Stimulated activated CD4-positive, alpha-beta T cell treated with anti-CD3 and anti-CD28 coated beads, TNF-alpha, amount 100 ng/mL, for 4 hours (primary cell): ENCODE results near the gene EFCAB3.
"Not testable (repeated sequence)": the region's sequence is repeated elsewhere in the genome, so short reads cannot be mapped to it uniquely, and the experiment has no call there.

ENCODE experiments used
- DNase-seq, 3 experiments: peaks; one replicate each; pipeline ENCODE4 v3.0.0-alpha.2; 2020; ENCODE audit warnings: low read depth in 3 of 3

The EFCAB3 gene

DNA sequence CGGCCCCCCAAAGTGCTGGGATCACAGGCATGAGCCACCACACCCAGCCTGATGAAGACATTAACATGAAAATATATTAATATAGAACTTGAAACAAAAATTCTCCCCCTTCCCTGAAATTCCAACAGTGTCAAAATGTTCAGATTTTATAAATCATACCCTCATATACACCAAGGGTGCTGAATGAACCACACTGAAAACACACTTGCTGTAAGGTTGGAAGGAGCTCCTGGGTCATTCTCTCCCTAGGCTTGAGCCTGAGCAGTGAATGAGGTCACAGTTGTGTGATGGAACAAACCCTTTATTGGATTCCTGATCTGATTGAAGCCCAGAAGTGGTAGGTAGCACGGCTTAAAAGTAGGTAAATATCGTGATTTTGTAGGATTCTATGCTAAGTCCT is at the start of gene EFCAB3:
Gene EFCAB3, plus strand, starts transcription at position 301 of the 400 bp plus-strand sequence. CDS start 2,427 bp downstream, outside the sequence.
- DNase-seq: no peak

DNA sequence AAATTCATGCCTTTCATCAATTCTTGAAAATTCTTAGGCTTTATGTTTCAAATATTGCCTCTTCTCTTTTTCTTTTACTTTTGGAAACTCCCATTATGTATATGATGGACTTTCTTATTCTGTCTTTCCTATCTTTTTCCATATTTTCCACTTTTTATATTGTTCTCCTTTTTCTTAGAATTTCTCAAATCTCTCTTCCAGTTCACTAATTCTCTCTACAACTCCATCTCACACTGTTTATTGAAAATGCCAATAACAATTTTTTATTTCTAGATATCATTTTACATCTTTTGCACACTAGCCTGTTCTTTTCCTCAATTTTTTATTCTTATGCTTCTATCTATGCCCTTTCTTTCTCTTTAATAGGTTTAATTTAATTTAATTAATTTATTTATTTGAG is 43.8 kb upstream of the EFCAB3 start:
- no peak for DNase-seq

DNA sequence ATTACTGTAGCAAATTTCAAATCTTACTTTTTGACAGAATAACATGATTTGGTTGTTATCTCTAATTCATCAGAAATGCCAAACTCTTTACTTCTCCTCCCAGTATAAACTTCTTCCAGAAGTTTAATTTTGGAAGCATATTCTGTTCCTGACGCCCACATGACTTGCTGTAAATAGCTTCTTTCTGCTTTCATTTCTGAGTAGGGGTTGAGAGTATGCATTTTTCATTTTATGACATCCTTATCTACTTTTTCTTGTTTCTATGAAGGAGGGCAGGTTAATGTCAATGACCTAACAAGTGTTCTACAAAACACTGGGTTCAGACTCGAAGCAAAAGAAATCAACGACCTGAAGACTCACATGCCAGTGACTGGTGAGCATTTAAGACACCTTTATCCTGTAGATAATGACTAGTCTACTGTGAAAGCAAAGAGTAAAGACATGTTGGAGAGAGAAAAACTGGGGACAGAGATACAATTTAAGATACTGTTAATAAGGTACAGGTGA is 36.5 kb upstream of the EFCAB3 start:
- DNase-seq: no peak

DNA sequence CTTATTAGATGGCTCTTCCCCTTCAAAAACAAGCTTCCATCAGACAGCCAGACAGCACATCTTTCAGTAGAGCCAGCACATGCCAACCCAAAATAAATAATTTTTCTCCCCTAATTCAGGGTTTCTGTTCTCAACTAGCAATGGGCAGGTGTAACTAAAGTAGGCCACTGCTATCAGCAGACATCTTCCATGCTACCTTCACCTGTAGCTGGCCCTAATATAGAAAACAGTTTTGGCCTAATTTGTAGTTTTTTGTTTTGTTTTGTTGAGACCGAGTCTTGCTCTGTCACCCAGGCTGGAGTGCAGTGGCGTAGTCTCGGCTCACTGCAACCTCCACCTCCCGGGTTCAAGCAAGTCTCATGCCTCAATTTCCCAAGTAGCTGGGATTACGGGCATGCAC is 29.2 kb upstream of the EFCAB3 start:
- no peak for DNase-seq

DNA sequence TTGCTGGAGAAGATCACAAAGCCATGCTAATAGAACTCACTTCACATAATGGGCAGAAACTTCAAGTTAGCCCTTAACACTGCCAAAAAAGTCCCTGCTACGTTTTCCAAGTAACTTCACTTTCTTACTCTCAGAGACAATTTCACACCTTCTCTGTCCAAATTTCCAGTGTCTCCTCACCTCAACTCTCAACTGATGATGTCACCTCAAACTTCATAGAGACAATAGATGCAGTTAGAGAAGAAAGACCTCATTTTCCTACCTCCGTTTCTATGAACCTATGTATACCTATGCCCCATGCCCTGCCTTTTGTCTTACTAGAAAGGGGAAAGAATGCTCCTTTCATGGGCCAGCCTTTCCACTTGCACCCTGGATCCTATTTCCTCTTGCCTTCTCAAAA is 14.2 kb upstream of the EFCAB3 start:
- DNase-seq: no peak

DNA sequence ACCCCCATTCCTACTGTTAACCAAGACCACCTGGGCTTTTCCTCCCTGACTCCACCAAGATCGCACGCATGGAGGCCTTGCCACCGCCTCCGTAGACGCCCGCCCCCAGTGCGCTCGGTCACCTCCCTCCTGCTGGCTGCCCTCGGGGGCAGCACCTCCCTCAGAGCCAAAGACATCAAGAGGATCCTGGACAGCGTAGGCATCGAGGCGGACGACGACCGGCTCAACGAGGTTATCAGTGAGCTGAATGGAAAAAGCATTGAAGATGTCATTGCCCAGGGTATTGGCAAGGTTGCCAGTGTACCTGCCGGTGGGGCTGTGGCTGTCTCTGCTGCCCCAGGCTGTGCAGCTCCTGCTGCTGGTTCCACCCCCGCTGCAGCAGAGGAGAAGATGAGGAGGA is 1.2 kb downstream of the EFCAB3 start:
- DNase-seq: no peak

DNA sequence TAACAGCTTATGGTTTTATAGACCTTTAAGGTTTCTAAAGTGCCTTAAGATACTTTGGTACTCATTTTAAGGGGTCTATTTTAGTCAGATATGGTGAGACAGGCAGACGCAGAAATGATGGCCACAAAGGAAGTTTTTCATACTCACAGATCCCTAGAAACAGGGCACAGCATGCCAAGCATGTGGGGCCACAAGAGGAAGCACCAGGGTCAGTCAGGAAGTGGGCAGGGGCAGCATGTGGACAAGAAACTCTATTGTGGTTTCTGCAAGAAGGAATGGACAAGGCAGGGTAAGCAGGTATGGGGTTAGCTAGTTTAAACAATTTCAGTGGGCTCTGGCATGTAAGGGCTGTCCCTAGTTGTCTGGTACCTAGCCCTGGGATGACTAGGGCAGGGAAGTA is 8.5 kb downstream of the EFCAB3 start:
- DNase-seq: no peak

DNA sequence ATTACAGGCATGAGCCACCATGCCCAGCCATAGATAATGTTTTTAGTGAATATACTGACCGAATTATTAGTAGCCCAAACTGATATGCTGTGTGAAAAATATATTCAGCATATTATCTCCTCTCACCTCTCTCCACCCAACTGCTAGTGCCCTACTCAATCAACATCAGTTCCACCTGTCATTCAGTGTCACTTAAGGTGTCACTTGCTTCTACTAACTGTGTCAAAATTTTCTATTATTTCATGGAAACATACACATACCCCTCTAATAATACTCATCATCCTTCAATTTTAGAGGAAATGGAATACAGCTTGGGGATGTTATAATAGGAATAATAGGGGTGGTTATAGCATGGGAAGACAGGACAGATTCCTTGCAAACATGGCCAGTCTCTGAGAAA is 12.6 kb downstream of the EFCAB3 start:
- DNase-seq: no peak

DNA sequence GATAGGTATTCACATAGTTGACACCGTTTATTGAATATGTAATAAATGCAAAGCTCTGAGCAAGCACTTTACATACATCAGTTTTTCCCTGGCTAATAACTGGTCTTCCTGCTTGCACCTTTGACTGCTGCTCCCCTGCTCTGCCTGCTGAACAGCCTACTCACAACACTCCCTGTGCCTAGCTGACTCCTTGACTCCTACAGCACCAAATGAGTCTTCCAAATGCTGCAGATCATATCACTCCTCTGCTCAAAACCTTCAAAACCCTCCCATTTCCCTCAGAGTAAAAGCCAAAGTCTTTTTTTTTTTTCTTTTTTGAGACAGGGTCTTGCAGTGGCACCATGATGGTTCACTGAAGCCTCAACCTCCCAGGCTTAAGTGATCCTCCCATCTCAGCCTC is 18.5 kb downstream of the EFCAB3 start:
- DNase-seq: no peak

DNA sequence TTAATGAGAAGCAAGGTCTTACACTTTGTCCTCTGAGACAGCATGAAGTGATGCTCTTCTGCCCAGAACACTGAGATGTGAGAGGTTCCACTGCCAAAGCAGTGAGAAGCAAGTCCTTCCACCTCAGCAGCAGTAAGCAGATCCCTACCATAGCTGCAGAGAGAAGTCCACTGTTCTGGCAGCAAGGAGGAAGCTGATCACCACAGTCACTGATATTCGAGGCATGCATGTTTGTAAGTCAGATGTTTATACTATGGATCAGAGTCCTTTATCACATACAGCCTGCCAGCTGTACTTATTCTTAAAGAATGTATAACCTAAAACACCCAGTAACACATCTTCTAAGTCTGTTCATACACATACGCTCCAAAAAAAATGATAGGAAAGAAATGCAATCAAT is 25.1 kb downstream of the EFCAB3 start:
- no peak for DNase-seq

DNA sequence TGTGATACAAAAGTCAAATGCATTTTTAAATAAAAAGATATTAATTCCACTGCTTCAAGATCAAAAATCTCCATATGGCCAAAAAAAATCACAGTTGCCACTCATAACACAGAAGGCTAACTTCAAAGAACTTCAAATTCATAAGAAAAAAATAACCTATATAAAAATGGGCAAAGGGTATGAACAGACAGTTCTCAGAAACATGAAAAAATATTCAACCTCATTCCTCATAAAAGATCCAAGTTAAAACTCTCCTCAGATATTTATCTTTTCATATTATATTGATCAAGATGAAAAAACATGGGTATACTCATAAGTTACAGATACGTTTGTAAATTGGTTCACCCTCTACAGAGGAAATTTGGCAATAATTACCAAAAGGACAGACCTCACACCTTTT is 32.7 kb downstream of the EFCAB3 start:
- DNase-seq: not testable (repeated sequence)

DNA sequence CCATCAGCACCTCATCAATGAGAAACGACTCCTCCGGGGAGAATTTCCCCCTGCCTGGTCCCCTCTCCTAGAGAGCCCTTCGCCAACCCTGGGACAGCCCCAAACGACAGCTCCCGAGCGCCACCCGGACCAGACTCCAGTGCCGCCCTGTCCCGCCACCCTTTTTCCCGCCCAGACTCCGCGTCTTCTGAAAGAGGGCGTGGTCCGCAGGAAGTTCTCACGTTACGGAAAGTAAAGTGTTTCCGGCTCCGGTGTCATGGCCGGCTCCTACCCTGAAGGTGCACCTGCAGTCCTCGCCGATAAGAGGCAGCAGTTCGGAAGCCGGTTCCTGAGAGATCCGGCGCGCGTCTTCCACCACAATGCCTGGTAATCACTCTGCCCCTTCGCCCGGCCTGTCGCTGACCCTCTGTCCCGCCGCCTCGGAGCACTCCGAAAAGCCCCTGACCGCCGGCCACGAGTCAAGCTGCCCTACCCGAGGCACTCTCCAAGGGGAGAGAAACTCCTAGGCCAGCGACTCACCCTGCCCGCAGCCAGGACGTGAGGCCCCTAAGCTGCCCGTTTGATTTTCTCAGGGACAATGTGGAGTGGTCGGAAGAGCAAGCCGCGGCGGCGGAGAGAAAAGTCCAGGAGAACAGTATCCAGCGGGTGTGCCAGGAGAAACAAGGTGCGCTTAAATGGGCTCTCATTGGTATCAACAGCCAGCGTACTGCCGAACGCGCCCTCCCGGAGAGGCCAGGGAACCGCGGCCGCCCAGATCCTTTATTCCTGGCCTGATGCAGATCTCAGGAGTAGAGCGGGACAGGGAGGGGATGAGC is 43.5 kb downstream of the EFCAB3 start, which contains the start of gene METTL2A:
Gene METTL2A, plus strand, starts transcription at position 251 of the 815 bp plus-strand sequence. Its CDS starts 6 bp downstream, at position 257.
- DNase-seq: peak; percentile 57 to 70 (median 69)

DNA sequence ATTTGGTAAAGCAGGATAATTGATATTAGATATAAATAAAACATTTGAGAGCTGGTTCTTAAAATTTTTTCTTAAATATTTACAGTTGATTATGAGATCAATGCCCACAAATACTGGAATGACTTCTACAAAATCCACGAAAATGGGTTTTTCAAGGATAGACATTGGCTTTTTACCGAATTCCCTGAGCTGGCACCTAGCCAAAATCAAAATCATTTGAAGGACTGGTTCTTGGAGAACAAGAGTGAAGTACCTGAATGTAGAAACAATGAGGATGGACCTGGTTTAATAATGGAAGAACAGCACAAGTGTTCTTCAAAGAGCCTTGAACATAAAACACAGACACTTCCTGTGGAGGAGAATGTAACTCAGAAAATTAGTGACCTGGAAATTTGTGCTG is 45.9 kb downstream of the EFCAB3 start:
- DNase-seq: not testable (repeated sequence)

DNA sequence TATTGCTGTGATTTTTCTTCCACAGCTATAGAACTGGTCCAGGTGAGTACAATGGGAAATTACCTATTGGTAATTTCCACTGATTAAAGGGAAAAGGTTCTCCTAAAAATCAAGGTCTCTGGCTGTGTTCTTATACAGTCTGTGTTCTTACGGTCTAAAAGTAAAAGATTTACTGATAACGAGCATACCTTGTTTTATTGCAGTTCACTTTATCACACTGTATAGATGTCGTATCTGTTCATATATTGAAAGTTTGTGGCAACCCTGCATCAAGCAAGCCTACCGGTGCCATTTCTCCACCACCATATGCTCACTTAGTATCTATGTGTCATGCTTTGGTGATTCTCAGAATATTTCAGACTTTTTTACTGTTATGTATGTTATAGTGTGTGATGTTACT is 54.9 kb downstream of the EFCAB3 start:
- not testable (repeated sequence) for DNase-seq

DNA sequence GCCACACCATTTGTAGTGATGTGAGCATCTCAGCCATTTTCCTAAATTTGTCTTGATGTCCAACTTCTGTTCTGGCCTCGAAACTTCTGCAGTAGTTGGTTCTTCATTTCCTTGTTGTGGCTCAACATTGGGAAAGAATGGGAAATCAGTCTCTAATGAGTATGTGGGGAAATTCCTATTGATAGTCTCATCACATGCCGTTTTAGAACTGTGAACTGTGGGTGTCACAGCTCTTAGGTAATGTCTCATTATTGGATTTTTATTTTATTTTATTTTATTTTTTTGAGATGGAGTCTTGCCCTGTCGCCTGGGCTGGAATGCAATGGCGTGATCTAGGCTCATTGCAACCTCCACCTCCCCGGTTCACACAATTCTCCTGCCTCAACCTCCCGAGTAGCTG is 60.8 kb downstream of the EFCAB3 start:
- DNase-seq: not testable (repeated sequence)

DNA sequence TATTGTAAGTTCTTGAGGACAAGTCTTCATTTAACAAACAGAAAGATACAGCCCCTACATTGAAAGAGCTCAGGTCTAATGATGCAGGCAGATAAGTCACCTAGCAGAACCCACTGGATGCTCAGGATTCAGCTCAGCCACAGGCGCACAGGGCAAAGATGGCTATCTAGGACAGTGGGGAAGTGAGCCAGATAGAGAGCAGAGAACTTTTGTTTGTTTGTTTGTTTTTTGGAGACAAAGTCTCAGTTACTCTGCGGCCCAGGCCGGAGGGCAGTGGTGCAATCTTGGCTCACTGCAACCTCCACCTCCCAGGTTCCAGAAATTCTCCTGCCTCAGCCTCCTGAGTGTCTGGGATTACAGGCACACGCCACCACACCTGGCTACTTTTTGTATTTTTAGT is 63.7 kb downstream of the EFCAB3 start:
- DNase-seq: no peak

DNA sequence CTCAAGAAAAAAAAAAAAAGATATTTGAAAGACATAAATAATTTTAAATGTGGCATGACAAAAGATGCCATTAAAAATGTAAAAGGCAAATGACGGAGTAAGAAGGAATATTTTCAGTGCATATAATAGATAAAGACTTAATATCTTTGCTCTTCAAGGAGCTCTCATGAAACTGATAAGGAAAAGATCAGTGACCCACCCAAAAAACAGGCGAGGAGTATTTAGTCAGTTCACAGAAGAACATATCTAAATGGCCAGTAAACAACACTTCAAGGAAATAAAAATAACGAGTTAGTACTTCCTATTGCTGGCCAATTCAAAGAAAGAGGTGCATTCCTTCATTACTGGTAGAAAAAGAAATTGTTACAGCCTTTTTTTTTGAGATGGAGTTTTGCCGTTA is 65.4 kb downstream of the EFCAB3 start:
- not testable (repeated sequence) for DNase-seq

DNA sequence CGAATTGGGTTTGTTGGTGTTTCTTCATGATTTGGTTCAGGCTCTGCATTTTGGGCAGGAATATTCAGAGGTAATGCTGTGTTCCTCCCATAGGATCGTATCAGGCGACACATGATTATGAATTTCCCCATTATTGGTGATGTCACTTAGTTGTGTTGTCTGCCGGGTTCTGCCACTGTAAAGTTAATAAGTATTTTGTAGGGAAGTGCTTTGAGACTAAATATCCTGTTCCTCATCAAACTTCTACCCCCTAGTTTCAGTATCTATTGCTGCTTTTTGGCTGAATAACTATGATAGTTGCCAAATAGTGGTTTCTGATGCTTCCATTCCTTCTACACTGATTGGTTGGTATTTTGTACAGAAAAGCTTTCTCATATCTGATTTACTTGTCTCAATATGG is 71.8 kb downstream of the EFCAB3 start:
- not testable (repeated sequence) for DNase-seq

DNA sequence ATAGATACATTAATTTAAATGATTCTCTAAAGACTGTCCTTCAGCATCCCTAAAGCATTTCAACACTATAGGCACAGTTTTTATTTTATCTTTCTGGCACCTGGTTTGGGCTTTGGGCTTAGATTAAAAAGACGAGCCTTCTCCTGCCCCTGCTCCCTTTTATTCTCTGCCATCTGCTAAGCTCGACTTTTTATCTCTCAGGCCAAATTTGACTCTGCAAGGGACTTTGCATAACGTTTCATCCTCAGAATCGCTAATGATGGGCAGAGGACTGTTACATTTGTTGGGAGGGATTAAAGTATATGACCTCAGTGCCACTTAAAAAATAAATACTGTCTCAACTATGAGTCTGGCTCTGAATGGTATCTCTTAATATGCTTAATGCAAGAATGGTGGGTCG is 72.7 kb downstream of the EFCAB3 start:
- DNase-seq: not testable (repeated sequence)

DNA sequence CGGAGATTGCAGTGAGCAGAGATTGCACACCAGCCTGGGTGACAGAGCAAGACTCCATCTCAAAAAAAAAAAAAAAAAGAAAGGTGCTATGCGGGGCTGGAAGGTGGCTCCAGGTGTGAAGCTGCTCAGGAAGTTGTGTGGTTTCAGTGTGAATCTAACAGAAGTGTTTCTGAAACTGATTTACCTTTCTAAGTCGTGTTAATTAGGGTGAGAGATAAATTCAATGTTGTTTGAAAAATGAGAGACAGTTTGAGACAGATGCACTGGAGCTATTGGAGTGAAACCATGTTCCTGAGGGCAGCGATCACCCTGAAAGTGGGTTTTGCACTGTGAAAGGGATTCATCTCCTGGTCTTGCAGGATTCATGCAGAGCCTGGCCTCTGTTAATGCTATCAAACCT is 73.3 kb downstream of the EFCAB3 start:
- DNase-seq: not testable (repeated sequence)

DNA sequence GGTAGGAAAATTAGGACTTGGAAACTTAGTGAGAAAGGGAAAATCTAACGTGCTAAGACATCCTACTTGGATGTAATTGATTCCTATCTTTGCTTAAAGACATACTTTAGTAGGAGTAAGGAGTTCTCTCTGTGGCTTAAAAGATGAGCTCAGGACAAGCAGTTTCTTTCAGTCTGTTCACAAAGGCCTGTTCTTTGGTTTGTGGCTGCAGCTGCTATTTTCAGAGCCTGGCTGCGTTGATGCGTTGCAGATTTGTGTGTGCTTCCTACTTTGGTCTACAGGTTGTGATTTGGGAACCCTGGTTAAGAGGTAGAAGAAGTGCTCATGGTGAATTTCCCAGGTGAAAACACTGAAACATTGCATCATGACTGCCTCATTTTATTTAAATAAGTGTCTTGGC is 73.8 kb downstream of the EFCAB3 start:
- not testable (repeated sequence) for DNase-seq

DNA sequence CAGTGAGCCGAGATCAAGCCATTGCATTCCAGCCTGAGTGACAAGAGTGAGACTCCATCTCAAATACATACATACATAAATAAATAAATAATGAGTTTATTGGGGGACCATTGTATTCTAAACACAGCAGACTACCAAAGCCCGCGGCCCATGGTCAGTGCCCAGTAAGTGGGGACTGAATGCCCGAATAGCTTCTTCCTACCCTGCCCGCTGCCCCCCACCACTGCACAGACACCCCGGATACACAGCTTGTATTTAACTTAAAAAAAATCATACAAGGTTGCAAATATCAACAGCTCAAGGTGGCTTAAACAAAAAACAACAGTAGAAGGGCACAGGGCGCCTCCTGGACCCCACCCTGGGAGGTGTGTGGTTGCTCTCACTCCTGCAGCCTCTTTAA is 75.7 kb downstream of the EFCAB3 start:
- no peak for DNase-seq

DNA sequence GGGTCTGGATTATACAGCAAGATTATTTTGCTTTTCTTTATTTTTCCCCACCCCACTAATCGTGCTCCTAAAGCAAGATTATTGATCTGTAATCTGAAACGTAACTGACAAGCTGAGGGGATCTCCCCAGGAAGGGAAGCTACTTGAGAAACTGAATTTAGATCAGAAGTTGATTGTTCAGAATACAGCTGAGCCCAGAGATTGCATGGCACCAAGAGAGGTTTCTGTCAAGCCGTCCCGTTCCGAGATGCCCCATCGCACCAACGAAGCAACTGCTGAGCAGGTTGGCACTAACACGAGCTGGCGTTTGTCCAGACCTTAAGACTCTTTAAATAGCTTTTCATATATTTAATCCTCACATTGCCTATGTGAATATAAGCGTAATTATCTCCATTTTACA is 78.1 kb downstream of the EFCAB3 start:
- DNase-seq: not testable (repeated sequence)
